KMS-11 (cell line): ENCODE results near the gene PHACTR1.
"Not testable (repeated sequence)": the region's sequence is repeated elsewhere in the genome, so short reads cannot be mapped to it uniquely, and the experiment has no call there.

ENCODE experiments used
- H2AFZ ChIP-seq: fragments of 200-600 bp; sonication (generic); 2 replicates; pipeline ENCODE4 v1.6.1; 2016; ENCODE audit warnings: antibody characterized with exemption, mixed run types, low read depth
- H3K27ac ChIP-seq: fragments of 200-600 bp; sonication (generic); 2 replicates; pipeline ENCODE4 v1.6.1; 2016; ENCODE audit warnings: mild to moderate bottlenecking, mixed run types
- H3K27me3 ChIP-seq: fragments of 200-600 bp; sonication (generic); 2 replicates; pipeline ENCODE4 v1.6.1; 2017; ENCODE audit warnings: mild to moderate bottlenecking, low read depth, mixed run types, moderate library complexity; ENCODE audit not compliant: insufficient read depth
- H3K36me3 ChIP-seq: fragments of 200-600 bp; sonication (generic); 2 replicates; pipeline ENCODE4 v1.6.1; 2017; ENCODE audit warnings: mild to moderate bottlenecking, mixed run types; ENCODE audit not compliant: insufficient read depth
- H3K4me1 ChIP-seq: fragments of 200-600 bp; sonication (generic); 2 replicates; pipeline ENCODE4 v1.6.1; 2016; ENCODE audit warnings: mild to moderate bottlenecking, low read depth, mixed run types; ENCODE audit not compliant: poor library complexity, severe bottlenecking
- H3K4me2 ChIP-seq: fragments of 200-600 bp; sonication (generic); 2 replicates; pipeline ENCODE4 v1.7.0; 2016; ENCODE audit warnings: mild to moderate bottlenecking, mixed run types
- H3K4me3 ChIP-seq: fragments of 200-600 bp; sonication (generic); IDR thresholded peaks from 2 replicates; pipeline ENCODE4 v1.6.1; 2017; ENCODE audit warnings: low read depth, low read length, mixed read lengths; ENCODE audit not compliant: insufficient read depth
- H3K79me2 ChIP-seq: fragments of 200-600 bp; sonication (generic); 2 replicates; pipeline ENCODE4 v1.6.1; 2016; ENCODE audit warnings: low read depth, mixed run types; ENCODE audit not compliant: insufficient read depth
- H3K9ac ChIP-seq: fragments of 200-600 bp; sonication (generic); 2 replicates; pipeline ENCODE4 v1.6.1; 2016; ENCODE audit warnings: mild to moderate bottlenecking, mixed run types
- H4K20me1 ChIP-seq: fragments of 200-600 bp; sonication (generic); 2 replicates; pipeline ENCODE4 v1.6.1; 2016; ENCODE audit warnings: mild to moderate bottlenecking, mixed run types; ENCODE audit not compliant: insufficient read depth
- TF ChIP-seq, protein P1 (sequence below): fragments of 200-600 bp; sonication (generic); conservative IDR thresholded peaks from 2 replicates; pipeline ENCODE4 v1.6.1; 2017; ENCODE audit warnings: low read depth, mild to moderate bottlenecking, antibody characterized with exemption, low read length, moderate library complexity, mixed read lengths

PHACTR1 gene

DNA sequence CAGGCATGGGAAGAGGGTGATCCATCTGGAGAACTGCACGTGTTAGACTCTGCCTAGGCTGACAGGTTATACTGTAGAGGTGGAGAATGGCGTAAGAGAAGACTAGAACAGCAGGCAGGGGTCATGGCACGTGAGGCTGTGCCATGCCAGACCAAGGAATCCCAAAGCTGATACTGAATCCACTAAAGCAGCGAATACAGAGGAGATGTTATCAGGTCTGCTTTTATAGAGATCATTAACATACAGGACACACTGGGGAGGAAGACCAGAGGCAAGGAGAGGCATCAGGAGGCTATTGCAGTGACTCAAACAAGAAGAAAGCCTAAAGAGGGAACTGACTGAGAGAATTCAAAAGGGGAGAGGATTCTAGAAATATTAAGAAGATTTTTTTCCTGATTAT, 12.9 kb downstream of the PHACTR1 start:
- TF ChIP-seq, protein P1, sequence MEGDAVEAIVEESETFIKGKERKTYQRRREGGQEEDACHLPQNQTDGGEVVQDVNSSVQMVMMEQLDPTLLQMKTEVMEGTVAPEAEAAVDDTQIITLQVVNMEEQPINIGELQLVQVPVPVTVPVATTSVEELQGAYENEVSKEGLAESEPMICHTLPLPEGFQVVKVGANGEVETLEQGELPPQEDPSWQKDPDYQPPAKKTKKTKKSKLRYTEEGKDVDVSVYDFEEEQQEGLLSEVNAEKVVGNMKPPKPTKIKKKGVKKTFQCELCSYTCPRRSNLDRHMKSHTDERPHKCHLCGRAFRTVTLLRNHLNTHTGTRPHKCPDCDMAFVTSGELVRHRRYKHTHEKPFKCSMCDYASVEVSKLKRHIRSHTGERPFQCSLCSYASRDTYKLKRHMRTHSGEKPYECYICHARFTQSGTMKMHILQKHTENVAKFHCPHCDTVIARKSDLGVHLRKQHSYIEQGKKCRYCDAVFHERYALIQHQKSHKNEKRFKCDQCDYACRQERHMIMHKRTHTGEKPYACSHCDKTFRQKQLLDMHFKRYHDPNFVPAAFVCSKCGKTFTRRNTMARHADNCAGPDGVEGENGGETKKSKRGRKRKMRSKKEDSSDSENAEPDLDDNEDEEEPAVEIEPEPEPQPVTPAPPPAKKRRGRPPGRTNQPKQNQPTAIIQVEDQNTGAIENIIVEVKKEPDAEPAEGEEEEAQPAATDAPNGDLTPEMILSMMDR = no peak
- H3K27me3 ChIP-seq = no peaks in the 10 kb centered on the region
- no peak overlapping the region for H2AFZ ChIP-seq
- H3K4me2 ChIP-seq = no peak overlapping the region
- H3K27ac ChIP-seq = no peak overlapping the region
- no peak overlapping the region for H3K4me3 ChIP-seq
- H4K20me1 ChIP-seq = no peaks in the 10 kb centered on the region
- no peak overlapping the region for H3K9ac ChIP-seq
- H3K4me1 ChIP-seq = no peaks in the 10 kb centered on the region
- no peaks in the 10 kb centered on the region for H3K36me3 ChIP-seq
- no peaks in the 10 kb centered on the region for H3K79me2 ChIP-seq

DNA sequence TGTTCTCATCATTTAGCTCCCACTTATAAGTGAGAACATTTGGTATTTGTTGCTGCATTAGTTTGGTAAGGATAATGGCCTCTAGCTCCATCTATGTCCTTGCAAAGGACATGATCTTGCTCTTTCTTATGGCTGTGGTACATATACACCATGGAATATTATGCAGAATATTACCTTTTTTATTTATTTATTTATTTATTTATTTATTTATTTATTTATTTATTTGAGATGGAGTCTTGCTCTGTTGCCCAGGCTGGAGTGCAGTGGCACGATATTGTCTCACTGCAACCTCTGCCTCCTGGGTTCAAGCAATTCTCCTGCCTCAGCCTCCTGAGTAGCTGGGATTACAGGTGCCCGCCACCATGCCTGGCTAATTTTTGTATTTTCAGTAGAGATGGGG, 14.2 kb downstream of the PHACTR1 start:
- not testable (repeated sequence) for H3K4me1 ChIP-seq, H3K4me2 ChIP-seq, H3K79me2 ChIP-seq, H3K9ac ChIP-seq, H4K20me1 ChIP-seq, H3K27me3 ChIP-seq, H2AFZ ChIP-seq, H3K36me3 ChIP-seq, H3K4me3 ChIP-seq, H3K27ac ChIP-seq

DNA sequence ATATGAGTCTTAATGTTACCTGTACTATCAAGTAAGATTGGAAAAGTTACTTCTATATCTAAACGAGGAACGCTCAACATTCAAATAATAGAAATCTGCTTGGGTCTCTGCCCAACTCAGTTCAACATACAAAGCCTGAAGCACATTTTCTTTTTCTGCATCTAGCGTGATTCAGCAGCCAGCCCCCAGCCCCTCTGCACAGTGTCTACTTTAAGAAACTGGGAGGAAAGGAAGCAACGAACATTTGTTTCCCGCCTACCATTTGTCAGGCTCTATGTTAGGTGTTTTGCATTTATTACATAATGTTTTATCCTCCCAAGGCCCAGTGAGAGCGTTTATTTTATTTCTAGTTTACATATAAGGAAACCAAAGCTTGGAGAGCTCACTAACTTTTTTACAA, 17.3 kb downstream of the PHACTR1 start:
- Histone ChIP-seq H3K9ac (no peak overlapping the region), H3K79me2 (no peaks in the 10 kb centered on the region), H3K4me1 (no peaks in the 10 kb centered on the region), H2AFZ (no peak overlapping the region), H3K36me3 (no peaks in the 10 kb centered on the region), H3K27ac (no peak overlapping the region), H3K4me3 (no peak overlapping the region), H3K4me2 (no peak overlapping the region), H3K27me3 (no peaks in the 10 kb centered on the region), H4K20me1 (no peaks in the 10 kb centered on the region)
- TF ChIP-seq, protein P1 = no peak

DNA sequence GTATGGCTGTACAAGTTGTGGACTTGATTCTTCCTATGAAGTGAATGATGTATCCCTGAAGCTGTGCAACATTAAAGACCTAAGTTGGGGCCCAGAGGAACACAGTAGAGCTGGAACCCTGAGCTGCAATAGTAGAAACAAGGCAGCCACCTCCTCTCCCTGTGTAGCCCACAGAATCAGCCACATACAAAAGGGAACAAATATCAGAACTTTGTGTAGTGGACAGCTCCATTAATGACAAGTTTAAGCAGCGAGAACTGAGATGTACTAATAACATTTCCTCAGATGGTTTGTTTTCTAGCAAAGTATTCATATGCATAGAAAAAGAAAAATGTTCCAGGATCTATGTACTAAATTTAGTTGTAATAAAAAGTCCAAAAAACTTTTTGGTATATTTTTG, 19.2 kb downstream of the PHACTR1 start:
- Histone ChIP-seq H3K4me2 (no peak overlapping the region), H3K27ac (no peak overlapping the region), H3K4me3 (no peak overlapping the region), H3K9ac (no peak overlapping the region), H4K20me1 (no peaks in the 10 kb centered on the region), H3K27me3 (no peaks in the 10 kb centered on the region), H3K4me1 (no peaks in the 10 kb centered on the region), H2AFZ (no peak overlapping the region), H3K79me2 (no peaks in the 10 kb centered on the region), H3K36me3 (no peaks in the 10 kb centered on the region)
- TF ChIP-seq, protein P1 = no peak

DNA sequence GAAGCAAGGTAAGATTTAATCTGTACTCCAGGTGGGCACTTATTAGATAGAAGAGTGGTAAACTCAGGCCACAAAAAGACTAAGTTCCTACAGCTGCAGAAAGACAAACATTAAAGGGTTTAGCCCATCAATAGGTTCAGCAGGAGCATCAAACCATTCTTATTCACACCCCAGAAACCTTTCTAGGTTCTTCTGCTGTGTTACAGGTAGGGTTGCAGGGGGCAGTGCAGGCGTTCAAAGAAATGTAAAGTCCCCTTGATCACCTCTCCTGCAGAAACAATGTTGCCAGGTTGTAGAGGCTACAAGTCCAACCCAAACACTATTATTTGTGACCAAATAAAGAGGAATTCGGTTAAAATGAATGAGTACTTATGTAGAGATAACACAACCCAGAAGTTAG, 31.8 kb downstream of the PHACTR1 start:
- no peaks in the 10 kb centered on the region for H3K4me1 ChIP-seq
- H2AFZ ChIP-seq = no peak overlapping the region
- no peak overlapping the region for H3K4me2 ChIP-seq
- H3K79me2 ChIP-seq = no peaks in the 10 kb centered on the region
- H4K20me1 ChIP-seq = no peaks in the 10 kb centered on the region
- no peak overlapping the region for H3K4me3 ChIP-seq
- no peaks in the 10 kb centered on the region for H3K36me3 ChIP-seq
- no peaks in the 10 kb centered on the region for H3K27me3 ChIP-seq
- TF ChIP-seq, protein P1 = no peak
- H3K27ac ChIP-seq = no peak overlapping the region
- H3K9ac ChIP-seq = no peak overlapping the region
